HG03354 (cell line): ENCODE measurements around the gene BCAP29.

ENCODE experiments used
- ATAC-seq: cut with Tn5 transposase; IDR thresholded peaks from one replicate; pipeline ENCODE4 v1.9.1; 2021; ENCODE audit warnings: mild to moderate bottlenecking; ENCODE audit not compliant: unreplicated experiment, poor library complexity, severe bottlenecking

Gene BCAP29

DNA sequence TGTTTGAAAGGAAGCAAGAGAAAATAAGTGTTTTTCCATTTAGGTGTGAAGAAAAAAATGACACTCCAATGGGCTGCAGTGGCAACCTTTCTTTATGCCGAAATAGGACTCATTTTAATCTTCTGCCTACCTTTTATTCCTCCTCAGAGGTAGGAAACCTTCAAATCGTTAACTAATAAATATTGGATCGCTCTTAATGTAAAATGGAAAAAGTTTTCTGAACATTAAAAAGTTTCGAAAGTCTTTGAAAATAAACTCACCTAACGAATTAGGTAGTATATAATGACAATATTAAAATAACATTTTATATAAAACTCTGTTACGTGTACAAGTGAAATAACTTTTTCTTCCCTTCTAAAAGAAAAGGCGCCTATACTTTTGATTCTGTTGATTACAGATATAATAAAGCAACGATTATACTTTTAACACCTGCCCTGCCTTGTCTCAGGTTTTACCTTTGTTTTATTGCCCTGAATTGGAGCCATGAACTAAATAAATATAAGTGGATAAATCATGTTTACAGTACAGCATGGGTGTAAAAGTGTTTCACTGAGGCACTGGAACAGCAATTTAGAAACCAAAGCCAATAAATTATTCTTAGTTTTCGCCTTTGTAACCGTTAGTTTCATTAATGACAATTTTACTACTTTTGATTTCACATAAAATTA lies 804 bp downstream of the BCAP29 start:
- no peak for ATAC-seq

DNA sequence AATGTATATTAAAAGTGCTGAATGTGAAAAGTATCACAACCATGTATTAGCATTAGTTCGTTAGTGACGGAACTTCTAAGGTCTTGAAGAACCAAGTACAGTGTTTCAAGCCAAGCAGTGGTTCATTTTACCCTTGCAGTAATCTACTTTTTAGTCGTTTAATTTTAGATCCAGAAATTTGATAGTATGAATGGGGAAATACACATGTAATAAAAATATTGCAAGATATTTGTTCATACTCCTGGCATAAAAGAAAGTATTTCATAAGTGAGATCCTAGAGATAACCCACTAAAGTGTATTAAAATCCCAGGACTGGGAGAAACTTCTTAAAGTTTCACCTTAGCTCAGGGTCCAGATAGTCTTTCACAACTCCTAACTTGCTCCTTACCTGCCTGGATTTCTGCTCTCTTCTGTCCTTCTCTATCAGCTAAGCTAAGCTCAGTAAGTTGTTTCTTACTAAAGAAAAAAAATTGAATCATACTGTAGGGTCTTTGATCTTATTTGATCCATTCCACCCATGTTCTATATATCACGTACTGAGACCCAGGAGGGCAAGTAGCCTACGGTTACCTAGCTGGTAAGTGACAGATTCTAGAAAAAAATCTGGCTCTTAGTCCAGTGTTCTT lies 1.5 kb downstream of the BCAP29 start:
- no peak for ATAC-seq

DNA sequence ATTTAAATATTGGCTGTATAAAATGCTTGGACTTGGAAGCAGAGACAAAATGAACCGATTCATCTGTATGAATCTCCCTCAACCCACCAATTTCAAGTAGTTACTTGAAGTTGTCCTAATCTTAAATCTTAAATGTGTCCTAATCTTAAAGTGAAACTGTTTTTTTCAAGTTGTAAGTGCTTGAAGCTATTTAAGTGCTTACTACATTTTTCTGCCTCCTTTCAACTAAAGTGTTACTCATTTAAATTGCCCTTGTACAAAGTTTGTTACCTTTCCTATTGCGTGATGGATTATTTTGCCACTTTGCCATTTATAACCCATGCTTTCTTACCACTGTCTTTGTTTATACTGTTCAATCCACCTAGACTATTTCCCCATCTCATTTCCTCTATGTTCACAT lies 2.8 kb downstream of the BCAP29 start:
- no peak for ATAC-seq

DNA sequence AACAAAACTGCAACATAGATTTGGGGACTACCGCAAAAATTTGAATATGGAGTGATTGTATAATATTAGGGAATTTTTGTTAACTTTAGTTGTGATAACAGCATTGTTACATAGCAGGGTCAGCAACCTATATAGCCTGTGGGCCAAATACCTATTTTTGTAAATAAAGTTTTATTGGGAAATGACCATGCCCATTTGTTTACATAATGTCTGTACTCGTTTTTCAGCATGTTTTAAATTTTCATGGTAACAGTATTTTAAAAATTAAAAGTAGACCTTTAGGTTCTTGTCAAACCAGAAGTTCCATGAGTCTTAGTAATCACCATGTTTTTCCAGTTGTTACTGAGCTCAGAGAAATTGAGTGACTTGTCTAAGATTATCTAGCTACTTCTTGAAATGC lies 4.7 kb downstream of the BCAP29 start:
- ATAC-seq: no peak

DNA sequence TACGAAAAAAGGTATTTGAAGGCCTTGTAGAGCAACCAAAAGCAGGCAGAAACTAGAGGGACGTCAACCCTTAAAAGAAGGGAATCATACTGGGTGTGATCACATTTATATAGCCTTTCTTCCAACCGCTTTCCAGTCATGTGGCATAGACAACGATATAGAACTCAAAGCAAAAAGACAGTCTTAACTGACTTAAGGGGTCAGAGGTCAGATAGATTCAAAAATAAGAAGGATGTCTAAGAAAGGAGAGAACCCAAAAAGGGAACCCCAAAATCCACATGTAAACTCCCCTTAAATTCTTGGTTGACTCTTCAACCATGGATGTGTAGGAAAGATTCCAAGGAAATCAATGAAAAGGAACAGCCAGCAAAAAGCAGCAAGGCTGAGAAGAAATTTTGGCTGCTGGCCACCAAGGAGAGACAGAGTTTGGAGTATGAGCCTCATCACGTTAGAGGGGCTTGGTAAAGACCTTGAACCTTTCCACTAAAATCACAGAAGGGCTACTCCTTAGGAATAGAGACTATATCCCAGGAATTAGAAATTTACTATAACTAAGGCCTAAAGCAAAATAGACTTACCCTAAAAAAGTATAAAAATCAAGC lies 8.6 kb downstream of the BCAP29 start:
- no peak for ATAC-seq

DNA sequence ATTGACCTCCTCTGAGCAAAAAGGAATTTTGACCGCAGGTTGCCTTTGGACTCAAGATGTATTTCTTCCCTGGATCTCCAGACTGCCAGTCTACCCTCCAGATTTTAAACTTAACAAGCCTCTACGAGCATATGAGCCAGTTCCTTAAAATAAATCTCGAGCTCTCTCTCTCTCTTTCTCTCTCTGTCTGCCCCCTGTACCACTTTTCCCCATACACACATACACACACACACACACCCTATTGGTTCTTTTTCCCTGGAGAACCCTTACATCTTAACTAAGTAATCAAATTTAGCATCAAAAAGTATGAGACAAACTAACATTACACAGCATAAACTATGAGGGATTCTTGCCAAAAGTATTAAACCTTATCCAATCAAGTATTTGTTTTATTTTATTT lies 11.4 kb downstream of the BCAP29 start:
- ATAC-seq: no peak

DNA sequence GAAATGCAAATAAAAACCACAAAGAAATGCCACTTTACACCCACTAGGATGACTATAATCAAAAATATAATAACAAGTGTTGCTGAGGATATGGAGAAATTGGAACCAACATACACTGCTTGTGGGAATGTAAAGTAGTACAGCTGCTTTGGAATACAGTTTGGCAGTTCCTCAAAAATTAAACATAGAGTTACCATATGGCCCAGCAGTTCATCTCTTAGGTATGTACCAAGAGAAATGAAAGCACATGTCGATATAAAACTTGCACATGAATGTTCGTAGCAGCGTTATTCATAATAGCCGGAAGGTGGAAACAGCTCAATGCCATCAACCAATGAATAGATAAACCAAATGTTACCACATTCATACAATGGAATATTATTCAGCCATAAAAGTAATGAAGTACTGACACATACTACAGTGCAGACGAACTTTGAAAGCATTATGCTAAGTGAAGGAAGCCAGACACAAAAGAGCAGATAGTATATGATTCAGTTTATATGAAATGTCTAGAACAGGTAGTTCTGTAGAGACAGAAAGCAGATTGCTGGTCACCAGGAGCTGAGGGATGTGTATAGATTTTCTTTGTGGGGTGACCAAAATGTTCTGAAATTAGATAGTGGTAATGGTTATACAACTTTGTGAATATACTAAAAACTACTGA lies 12.4 kb downstream of the BCAP29 start:
- no peak for ATAC-seq

DNA sequence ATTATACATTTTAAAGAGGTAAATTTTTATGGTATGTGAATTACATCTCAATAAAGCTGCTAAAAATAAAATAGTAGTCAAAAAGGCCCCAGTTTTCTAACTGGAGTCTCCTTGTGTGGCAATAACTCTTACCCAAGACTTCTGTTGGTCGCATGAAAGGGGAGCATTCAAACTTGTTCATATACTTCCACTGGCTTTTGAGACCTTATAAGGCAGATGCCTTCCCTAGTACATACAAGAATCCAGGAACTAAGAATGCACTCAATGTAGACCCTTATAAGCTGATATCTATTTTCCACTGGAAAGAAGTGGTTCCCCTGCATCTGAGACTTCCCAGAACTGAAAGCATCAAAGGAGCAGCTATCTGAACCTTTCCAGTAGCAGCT lies 13.0 kb downstream of the BCAP29 start:
- no peak for ATAC-seq

DNA sequence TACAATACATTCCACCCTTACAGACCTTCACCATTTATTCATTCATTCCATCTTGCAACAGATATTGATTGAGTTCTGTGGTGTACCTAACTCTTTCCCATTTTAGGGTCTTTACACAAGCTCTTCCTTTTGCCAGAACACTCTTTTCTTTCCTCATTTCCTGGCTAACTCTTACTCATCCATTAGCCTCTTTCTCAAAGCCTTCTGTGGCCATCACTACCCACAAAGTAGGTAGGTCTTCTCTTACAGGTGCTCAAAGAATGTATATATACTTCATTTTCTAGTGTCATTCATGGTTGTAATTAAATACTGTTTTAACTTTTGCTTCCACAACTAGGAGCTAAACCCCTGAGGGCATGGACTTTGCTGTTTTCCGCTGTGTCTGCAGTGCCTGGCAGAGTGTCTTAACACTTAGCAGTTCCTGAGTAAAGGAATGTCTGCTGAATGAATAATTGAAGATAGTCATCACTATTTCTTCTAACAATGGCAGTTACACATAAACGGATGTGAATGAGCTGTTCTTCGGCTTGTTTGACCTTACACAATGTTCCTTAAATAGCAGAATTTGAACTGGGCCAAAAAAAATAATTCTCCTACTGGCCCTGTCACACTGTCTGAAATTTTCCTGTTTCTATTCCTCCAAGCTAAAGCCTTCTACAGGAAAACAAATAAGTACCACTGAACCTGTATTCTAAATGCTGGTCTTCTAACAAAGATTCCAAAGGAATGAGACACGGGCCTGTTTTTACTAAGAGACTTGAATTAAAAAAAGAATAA lies 15.1 kb downstream of the BCAP29 start:
- no peak for ATAC-seq

DNA sequence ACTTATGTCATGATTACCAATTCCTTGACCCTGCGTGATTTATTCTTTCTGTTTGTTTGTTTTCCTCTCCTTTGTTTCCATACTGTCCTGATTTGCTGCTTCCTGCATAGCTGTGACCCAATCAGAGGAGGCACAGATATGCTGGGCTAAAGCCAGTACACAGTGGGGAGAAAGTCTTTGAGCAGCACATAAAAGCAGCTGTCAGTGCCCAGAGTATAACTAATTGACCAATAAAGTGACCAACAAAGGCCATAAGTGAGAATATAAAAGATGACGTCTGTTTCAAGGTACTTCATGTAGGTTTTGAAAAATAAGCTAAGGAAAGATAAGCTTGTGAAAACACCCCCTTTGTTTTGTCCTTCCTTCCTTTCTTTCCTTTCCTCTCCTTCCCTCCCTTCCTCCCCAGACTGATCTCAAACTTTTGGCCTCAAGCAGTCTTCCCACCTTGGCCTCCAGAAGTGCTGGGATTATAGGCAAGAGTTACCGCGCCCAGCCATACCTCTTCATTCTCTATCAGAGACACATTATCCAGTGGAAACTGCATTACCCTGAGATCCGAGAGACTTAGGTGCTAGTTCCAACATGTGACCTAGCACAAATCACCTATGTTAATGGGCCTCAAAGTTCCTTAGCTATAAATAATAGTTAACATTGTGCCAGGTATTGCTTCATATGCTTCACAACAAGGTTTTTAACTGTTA lies 17.0 kb downstream of the BCAP29 start:
- no peak for ATAC-seq

DNA sequence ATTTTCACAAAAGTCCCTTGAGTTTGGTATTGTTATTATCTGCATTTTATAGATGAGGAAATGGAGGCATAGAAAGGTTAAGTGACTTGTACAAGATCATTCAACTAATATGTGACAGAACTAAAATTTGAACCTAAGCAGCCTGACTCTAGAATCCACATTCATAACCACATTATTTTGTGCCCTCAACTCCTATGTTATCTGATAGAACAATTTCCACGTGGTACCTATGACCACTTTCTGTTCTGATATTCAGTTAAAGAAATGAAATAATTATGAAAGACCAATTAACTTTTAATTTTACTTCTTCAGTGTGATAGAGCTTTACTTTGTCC lies 17.5 kb downstream of the BCAP29 start:
- ATAC-seq: no peak

DNA sequence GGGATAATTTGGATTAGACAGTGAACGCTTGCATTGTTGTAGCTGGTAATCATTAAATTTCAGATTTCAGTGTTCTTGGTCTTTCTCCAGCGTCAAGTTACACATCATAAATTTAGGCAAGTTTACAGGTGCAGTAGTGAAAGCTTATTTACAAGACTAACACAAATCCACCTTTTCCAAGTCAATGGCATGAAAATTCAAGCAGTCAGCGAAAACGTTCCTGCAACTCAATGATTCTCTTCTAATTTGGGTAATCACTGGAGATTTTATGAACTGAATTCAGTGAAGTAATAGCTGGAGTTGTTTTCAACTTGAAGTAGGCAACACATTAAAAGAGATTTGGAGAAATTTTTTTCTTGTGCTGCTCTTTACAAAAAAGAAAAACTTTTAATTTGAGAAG lies 17.9 kb downstream of the BCAP29 start:
- ATAC-seq: no peak

DNA sequence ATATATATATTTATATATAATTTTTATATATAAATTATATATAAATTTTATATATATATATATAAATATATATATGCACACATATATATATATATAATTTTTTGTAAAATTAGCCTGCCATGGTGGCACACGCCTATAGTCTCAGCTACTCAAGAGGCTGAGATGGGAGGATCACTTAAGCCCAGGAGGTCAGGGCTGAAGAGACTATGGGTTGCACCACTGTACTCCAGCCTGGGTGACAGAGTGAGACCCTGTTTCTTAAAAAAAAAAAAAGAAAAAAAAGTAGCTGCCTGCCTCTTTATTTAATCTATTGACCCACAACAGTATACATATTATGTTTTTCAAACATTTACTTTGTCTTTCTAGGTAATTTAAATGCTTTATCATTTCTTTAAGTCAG lies 19.2 kb downstream of the BCAP29 start:
- ATAC-seq: no peak

DNA sequence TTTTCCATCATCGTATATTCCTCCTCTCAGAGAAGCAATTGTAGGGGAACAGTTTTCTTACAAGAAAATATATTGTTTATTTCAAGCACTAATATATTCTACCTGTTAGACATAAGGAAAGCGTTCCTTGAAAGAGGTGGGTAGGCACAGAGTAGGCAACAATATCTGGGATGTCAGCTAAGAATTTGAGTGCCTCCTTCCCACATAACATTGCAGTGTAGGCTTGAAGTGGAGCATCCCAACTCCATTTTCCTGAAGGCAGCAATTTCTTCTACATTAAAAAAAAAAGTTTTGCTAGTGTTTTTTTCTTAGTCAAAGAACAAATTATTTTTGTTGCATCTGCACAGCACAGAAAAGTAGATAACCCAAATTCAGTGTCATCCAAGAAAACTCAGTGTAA lies 20.8 kb downstream of the BCAP29 start:
- ATAC-seq: no peak

DNA sequence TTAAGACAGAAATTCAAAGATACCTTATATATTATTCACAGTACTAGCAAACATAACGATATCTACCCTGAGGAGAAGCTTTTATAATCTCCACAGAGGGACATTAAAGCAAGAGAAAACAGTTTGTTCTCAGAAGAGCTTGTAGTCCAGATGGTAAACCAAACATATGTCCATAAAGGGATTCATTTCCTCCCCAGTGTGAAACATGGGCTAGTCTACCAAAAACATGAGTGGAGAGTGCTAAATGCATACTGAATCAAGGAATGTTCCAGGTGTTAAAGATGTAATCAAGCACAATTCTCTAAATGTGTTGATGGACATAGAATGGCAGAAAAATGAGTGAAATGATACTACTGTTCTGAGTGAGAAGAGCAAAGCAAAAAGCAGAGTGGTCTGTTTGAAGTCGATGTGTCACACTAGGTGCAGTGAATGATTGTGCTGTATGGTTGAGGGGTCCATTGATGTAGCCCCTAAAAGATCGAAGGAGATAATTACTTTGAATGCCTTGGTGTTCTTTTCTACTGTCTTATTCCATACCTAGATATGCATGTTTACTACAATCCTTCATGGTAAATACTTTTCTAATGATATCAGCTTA lies 25.3 kb downstream of the BCAP29 start:
- ATAC-seq: no peak

DNA sequence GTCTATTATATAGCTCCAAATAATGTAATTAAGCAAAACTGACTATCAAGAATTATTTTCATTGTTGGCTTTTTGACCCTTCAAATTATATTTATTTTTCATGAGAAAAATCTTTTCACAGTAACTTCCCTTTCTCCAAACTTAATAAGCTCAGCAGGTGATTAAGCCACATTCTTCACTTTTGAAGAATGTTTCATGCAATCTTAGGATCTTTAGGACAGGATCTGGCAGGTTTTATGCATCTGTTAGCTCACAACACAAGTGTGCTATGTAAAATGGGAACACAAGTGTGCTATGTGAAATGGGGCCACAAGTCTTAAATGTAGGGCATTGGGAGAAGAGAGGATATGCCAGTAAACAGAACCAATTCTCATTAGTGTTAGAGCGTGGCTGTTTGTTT lies 26.3 kb downstream of the BCAP29 start:
- no peak for ATAC-seq

DNA sequence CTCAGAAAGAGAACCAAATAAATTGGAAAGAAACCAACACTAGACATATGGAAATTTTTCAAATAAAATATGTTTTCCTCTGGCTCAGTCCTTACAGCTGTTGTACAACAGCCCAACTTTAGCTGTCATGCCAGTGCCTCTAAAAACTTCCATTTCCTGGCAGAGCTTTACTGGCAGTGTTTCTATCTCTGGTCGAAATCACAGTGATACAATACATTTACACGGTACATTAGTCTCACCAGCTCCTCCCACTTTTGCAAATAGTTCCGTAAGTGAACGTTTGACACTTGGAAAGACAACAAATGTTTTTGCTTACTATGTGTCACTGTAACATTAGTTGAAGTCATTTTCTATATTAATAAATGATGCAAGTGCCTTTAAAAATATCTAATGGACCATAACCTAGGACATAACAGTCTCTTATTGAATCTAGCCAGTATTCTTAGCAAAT lies 29.8 kb downstream of the BCAP29 start:
- ATAC-seq: no peak

DNA sequence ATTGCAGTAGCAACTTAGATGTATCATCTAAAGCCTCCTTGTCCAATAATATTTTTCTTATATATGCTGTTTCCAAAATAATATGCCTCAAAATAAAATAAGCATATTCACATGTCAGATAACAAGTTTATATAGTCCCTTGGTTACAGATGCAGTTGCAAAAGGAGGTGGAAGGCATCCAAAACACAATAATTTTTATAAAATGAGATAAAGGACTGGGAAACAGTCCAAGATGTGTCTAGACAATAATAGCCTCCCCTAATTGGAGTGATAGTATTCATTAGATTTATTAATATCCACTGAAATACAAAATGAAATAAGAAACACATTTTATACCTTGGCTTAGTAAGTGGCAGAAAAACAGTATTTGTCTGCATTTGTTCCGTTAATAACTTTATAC lies 30.3 kb downstream of the BCAP29 start:
- ATAC-seq: no peak

DNA sequence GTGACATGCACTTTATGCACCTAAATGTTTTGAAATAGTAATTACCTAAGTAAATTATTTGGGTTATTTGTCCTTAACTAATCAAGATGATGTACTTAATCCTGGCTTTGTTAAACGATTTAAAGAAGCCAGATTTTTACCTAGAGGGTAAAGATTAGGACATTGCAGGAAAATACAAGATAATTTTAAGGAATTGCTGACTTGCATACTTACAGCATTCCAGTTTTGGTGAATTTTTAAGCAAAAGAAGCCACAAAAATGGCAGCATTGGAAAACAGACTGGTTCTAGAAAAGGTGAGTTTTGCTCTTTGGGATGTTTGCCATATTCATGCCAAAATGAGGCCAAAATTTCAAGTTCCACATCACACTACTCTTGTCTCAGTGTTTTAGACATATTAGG lies 33.4 kb downstream of the BCAP29 start:
- ATAC-seq: no peak
